ENCODE results near the gene STX2. TPM values are rescaled to one million over a fixed set of nuclear protein-coding genes. Genes with fewer than 3 reads are reported as not detected.
A peak's percentile ranks its signal among the peaks of the same experiment; 100 is the strongest.

STX2 gene
- total and polyA plus RNA-seq, 2 donors (not counting 1 experiment from before 2014, with no cell fraction given): 35.2 to 87.8 TPM

DNA sequence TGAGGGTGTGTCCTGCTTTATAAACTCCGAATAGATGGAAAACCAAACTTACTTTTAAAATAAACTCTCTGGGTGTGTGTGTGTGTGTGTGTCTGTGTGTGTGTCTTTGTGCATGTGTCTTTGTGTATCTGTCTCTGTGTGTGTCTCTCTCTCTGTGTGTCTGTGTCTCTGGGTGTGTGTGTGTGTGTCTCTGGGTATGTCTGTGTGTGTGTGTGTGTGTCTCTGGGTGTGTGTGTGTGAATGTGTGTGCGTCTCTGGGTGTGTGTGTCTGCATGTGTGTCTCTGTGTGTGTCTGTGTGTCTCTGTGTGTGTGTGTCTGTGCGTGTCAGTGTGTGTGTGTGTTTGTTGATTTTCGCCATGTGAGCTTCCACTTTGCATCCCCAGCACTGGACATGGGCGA is 42.0 kb upstream of the STX2 start:
- Histone ChIP-seq H3K27ac (ENCODE audit: insufficient read depth, low read length) (no peak overlapping the region), H3K79me2 (ENCODE audit: control insufficient read depth, insufficient read depth, low read length) (no peaks in the 10 kb centered on the region), H4K20me1 (ENCODE audit: control insufficient read depth, extremely low read depth, insufficient read depth, low read length) (no peaks in the 10 kb centered on the region), H3K36me3 (ENCODE audit: control insufficient read depth, insufficient read depth, low read length) (peaks cover 2% of the 10 kb centered on the region), H2AFZ (ENCODE audit: low read length) (no peak overlapping the region), H3K9ac (ENCODE audit: insufficient read depth, low read length) (no peak overlapping the region), H3K4me2 (ENCODE audit: extremely low read depth, insufficient read depth, low read length) (no peak overlapping the region), H3K4me1 (ENCODE audit: control insufficient read depth, extremely low read depth, insufficient read depth, low read length) (no peaks in the 10 kb centered on the region), H3K9me3 (ENCODE audit: control insufficient read depth, insufficient read depth, low read depth, low read length) (no peaks in the 10 kb centered on the region), H3K4me3 (replicated peaks in 1 of 4; ENCODE audit: control extremely low read depth in 1 of 4, insufficient read depth in 1 of 4, low read depth in 3 of 4, low read length in 4 of 4) (no peak overlapping the region), H3K27me3 (ENCODE audit: control insufficient read depth, insufficient read depth, low read length) (no peaks in the 10 kb centered on the region)
- DNase-seq (ENCODE audit: low read depth in 2 of 2): no peak
- no peak for TF ChIP-seq EZH2 (IDR thresholded peaks at IDR 0.05; ENCODE audit: low read length, missing control alignments)
- TF ChIP-seq, protein P1, sequence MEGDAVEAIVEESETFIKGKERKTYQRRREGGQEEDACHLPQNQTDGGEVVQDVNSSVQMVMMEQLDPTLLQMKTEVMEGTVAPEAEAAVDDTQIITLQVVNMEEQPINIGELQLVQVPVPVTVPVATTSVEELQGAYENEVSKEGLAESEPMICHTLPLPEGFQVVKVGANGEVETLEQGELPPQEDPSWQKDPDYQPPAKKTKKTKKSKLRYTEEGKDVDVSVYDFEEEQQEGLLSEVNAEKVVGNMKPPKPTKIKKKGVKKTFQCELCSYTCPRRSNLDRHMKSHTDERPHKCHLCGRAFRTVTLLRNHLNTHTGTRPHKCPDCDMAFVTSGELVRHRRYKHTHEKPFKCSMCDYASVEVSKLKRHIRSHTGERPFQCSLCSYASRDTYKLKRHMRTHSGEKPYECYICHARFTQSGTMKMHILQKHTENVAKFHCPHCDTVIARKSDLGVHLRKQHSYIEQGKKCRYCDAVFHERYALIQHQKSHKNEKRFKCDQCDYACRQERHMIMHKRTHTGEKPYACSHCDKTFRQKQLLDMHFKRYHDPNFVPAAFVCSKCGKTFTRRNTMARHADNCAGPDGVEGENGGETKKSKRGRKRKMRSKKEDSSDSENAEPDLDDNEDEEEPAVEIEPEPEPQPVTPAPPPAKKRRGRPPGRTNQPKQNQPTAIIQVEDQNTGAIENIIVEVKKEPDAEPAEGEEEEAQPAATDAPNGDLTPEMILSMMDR (conservative IDR thresholded peaks at IDR 0.05 in 1 of 2, IDR thresholded peaks at IDR 0.05 in 1 of 2; ENCODE audit: low read depth in 1 of 2, low read length in 2 of 2): no peak

DNA sequence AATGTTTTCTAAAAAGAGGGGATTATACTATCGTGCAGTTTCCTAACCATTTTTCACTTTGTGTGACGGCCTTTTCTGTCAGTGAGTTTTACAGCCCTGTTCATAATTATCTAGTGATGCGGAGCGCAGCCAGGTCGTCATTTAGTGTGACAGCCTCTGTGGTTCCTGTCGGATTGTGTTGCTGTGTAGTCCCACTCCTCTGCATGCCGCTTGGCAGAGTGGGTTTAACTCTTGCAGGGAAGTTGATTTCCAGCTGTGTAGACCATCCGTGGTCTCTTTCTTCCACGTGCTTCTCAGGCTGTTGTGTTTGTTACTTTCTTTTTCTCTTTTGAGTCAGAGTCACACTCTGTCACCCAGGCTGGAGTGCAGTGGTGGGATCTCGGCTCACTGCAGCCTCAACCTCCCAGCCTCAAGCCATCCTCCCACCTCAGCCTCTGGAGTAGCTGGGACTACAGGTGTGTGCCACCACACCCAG is 41.4 kb upstream of the STX2 start:
- Histone ChIP-seq H2AFZ (ENCODE audit: low read length) (peak overlapping the region; percentile 69), H3K9ac (ENCODE audit: insufficient read depth, low read length) (no peak overlapping the region), H3K4me3 (replicated peaks in 1 of 4; ENCODE audit: control extremely low read depth in 1 of 4, insufficient read depth in 1 of 4, low read depth in 3 of 4, low read length in 4 of 4) (peak overlapping the region; percentile 27 to 58 (median 38)), H3K27me3 (ENCODE audit: control insufficient read depth, insufficient read depth, low read length) (no peaks in the 10 kb centered on the region), H3K4me1 (ENCODE audit: control insufficient read depth, extremely low read depth, insufficient read depth, low read length) (no peaks in the 10 kb centered on the region), H3K36me3 (ENCODE audit: control insufficient read depth, insufficient read depth, low read length) (peaks cover 7% of the 10 kb centered on the region), H3K9me3 (ENCODE audit: control insufficient read depth, insufficient read depth, low read depth, low read length) (no peaks in the 10 kb centered on the region), H3K27ac (ENCODE audit: insufficient read depth, low read length) (no peak overlapping the region), H3K4me2 (ENCODE audit: extremely low read depth, insufficient read depth, low read length) (peak overlapping the region; percentile 71), H3K79me2 (ENCODE audit: control insufficient read depth, insufficient read depth, low read length) (peaks cover 2% of the 10 kb centered on the region), H4K20me1 (ENCODE audit: control insufficient read depth, extremely low read depth, insufficient read depth, low read length) (no peaks in the 10 kb centered on the region)
- TF ChIP-seq EZH2 (IDR thresholded peaks at IDR 0.05; ENCODE audit: low read length, missing control alignments): no peak
- no peak for DNase-seq (ENCODE audit: low read depth in 2 of 2)

DNA sequence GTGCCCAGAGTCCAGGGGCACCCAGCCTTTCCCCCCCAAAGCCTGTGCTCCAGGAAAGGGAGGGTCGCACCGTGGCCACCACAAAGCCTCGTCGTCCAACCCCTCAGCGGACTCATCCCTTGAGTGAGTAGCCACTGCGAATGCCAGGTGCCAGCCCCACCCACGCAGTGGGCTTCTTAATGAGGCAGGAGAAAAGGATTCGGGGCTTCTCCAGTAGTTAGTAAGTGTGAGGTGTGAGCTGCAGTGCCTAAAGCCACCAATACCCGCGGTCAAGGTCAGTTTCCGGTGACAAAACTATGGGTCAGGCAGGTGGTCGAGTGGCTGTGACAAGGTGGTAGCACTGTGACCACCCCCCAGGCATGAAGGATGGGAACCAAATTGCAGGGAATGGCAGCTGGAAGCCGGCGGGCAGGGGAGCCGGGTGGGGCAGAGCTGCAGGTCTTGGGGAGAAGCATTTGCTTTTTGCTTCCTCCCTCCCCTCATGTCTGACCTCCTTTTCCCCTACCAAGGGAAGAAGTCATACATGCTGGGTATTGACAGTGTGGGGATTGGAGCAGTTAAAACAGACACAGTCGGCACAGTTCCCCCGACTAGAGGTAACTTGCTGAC is 40.8 kb upstream of the STX2 start:
- Histone ChIP-seq H3K9me3 (ENCODE audit: control insufficient read depth, insufficient read depth, low read depth, low read length) (no peaks in the 10 kb centered on the region), H3K27me3 (ENCODE audit: control insufficient read depth, insufficient read depth, low read length) (no peaks in the 10 kb centered on the region), H2AFZ (ENCODE audit: low read length) (peak overlapping the region; percentile 69), H3K79me2 (ENCODE audit: control insufficient read depth, insufficient read depth, low read length) (peaks cover 5% of the 10 kb centered on the region), H3K4me1 (ENCODE audit: control insufficient read depth, extremely low read depth, insufficient read depth, low read length) (no peaks in the 10 kb centered on the region), H3K4me3 (replicated peaks in 1 of 4; ENCODE audit: control extremely low read depth in 1 of 4, insufficient read depth in 1 of 4, low read depth in 3 of 4, low read length in 4 of 4) (peak overlapping the region in 3 of 4 experiments; percentile 27 to 58 (median 28)), H3K9ac (ENCODE audit: insufficient read depth, low read length) (no peak overlapping the region), H3K27ac (ENCODE audit: insufficient read depth, low read length) (no peak overlapping the region), H3K36me3 (ENCODE audit: control insufficient read depth, insufficient read depth, low read length) (peaks cover 7% of the 10 kb centered on the region), H4K20me1 (ENCODE audit: control insufficient read depth, extremely low read depth, insufficient read depth, low read length) (no peaks in the 10 kb centered on the region), H3K4me2 (ENCODE audit: extremely low read depth, insufficient read depth, low read length) (peak overlapping the region; percentile 71)
- TF ChIP-seq, protein P1 (conservative IDR thresholded peaks at IDR 0.05 in 1 of 2, IDR thresholded peaks at IDR 0.05 in 1 of 2; ENCODE audit: low read depth in 1 of 2, low read length in 2 of 2): no peak
- TF ChIP-seq EZH2 (IDR thresholded peaks at IDR 0.05; ENCODE audit: low read length, missing control alignments): no peak
- DNase-seq (ENCODE audit: low read depth in 2 of 2): no peak
